GM18867 (cell line): ENCODE results near the gene MAEA.
"Not testable (repeated sequence)": the region's sequence is repeated elsewhere in the genome, so short reads cannot be mapped to it uniquely, and the experiment has no call there.

Source experiments
- ATAC-seq: cut with Tn5 transposase; IDR thresholded peaks from one replicate; pipeline ENCODE4 v1.9.1; 2021; ENCODE audit warnings: mild to moderate bottlenecking, moderate library complexity; ENCODE audit not compliant: unreplicated experiment

The MAEA gene

DNA sequence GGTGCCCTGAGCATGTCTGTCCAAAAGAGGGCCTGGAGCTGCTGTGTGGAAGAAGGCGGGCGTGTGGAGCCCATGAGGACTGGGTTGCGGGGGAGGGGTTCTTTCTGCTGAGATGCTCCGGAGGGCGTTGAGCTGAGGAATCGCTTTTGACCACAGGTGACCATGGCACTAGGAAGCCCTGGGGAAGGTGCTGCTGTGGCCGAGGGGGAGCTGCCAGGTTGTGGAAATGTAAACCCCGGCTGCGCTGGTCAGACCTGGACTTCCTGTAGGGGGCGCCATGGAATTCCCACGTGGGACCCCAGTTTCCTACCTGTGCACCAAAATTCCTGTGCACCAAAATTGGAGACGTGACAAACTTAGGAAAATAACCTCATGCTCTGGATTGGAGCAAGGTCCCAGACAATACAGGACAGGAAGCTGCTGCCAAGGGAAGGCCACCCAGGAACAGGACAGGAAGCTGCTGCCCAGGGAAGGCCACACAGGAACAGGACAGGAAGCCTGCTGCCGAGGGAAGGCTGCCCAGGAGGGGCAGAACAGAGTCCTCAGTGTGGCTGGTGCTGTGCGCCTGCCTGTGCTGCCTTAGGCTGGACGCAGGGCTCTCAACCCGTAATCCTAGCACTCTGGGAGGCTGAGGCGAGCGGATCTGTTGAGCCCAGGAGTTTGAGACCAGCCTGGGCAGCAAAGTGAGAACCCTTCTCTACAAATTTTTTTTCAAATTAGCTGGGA is 29.0 kb downstream of the MAEA start:
- ATAC-seq: no peak

DNA sequence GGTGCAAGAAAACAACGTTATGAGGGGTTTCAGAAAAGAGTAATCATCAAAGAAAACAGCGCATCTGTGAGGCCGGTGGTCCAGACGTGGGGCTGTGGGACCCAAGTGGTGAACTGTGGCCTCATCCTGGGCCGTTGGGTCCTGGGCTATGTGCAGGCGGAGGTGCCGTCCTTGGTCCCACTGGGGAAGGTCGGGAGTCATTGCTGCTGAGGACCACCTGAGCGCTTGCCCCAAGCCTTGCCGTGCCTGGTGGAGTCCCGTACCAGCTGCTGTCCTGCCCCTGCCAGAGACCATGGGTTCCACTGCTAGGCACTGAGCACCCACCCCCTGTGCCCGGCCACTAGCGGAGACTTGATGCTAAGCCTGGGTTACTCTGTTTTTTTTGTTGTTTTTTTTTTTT is 31.8 kb downstream of the MAEA start:
- no peak for ATAC-seq

DNA sequence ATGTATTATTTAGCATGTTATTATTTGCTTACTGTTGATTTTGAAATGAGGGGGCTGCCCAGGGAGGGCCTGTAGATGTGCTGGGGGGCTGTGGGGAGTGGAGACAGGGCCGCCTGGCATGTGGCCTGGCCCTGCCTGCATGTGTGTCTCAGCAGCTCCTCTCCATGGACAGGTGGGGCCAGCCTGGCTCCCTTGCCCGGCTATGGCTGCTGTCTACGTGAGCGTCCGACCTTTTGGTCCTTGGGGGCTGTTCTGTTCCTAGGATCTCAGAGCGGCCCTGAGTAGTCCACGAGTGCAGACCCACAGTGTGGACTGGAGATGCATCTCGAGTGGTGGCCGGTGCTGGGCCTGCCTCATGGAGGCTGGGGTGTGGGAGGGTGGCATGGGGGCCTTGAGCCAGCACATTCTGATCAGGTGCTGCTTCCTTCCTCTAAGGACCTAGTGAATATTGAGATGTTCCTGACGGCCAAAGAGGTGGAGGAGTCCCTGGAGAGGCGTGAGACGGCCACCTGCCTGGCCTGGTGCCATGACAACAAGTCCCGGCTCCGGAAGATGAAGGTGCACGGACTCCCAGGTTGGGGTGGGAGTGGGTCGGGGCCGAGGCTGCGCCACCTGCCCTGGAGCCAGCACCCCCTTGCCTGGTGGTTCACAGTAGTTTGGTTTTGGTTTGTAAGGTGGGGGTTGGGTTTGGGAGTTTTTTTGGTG is 32.4 kb downstream of the MAEA start:
- ATAC-seq: no peak

DNA sequence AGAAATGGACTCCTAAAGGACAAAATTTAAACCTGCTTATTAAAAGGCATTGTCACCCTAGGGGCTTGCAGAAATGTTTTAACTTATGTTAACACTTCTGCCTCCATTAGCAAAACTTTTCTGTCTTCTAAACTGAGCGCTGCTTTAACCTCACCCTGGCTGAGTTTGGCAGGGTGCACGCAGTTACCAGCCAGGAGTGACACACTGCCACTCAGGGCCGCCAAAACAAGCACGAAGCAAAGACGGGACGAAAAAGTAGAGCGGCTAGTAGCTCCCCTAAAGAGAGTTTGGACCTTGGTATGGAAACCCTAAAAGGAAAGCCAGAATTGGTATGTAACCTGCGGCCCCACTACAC is 33.6 kb downstream of the MAEA start:
- ATAC-seq: no peak

DNA sequence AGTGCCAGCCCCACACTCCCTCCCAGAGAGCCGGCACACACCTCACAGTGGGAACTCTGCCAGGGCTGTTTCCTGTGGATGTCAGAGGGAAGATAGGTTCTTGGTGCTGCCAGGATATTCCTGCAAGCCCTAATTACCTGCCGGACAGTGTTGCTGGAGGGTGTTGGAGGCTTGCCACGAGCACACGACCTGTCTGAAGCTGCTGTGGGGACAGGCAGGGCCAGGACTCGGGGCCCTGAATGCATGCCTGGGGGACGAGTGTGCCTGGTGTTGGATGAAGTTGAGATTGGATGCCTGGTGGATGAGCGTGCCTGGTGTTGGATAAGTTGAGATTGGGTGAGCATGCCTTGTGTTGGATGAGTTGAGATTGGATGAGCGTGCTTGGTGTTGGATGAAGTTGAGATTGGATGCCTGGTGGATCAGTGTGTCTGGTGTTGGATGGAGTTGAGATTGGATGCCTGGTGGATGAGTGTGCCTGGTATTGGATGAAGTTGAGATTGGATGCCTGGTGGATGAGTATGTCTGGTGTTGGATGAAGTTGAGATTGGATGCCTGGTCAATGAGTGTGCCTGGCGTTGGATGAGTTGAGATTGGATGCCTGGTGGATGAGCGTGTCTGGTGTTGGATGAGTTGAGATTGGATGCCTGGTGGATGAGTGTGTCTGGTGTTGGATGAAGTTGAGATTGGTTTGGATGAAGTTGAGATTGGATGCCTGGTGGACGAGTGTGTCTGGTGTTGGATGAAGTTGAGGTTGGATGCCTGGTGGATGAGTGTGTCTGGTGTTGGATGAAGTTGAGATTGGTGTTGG is 34.1 kb downstream of the MAEA start:
- no peak for ATAC-seq

DNA sequence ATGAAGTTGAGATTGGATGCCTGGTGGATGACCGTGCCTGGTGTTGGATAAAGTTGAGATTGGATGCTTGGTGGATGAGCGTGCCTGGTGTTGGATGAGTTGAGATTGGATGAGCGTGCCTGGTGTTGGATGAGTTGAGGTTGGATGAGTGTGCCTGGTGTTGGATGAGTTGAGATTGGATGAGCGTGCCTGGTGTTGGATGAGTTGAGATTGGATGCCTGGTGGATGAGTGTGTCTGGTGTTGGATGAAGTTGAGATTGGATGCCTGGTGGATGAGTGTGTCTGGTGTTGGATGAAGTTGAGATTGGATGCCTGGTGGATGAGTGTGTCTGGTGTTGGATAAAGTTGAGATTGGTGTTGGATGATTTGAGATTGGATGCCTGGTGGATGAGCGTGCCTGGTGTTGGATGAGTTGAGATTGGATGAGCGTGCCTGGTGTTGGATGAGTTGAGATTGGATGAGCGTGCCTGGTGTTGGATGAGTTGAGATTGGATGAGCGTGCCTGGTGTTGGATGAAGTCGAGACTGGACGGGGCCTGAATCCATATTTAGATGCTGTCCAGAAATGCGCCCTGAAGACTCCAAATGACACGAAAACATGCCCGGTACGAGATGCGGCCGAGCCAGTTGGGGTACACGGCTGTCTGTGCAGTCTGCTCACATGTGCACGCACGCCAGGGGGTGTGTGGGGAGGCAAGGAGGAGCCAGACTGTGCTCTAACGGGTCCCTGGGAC is 34.9 kb downstream of the MAEA start:
- ATAC-seq: not testable (repeated sequence)

DNA sequence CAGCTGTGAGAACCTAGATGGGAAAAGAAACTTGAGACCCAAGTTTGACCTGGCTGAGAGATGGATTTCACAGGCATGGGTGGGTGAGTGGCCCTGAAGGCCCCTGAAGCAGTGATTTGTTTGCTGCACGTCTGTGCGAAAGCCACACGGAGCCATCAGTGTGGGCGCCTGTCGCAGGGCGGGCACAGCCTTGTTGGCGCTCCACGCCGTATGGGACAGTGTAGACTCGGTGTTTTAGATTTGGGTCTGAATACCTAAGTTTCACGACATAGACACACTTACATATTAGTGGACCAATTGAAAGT is 35.4 kb downstream of the MAEA start:
- ATAC-seq: no peak

DNA sequence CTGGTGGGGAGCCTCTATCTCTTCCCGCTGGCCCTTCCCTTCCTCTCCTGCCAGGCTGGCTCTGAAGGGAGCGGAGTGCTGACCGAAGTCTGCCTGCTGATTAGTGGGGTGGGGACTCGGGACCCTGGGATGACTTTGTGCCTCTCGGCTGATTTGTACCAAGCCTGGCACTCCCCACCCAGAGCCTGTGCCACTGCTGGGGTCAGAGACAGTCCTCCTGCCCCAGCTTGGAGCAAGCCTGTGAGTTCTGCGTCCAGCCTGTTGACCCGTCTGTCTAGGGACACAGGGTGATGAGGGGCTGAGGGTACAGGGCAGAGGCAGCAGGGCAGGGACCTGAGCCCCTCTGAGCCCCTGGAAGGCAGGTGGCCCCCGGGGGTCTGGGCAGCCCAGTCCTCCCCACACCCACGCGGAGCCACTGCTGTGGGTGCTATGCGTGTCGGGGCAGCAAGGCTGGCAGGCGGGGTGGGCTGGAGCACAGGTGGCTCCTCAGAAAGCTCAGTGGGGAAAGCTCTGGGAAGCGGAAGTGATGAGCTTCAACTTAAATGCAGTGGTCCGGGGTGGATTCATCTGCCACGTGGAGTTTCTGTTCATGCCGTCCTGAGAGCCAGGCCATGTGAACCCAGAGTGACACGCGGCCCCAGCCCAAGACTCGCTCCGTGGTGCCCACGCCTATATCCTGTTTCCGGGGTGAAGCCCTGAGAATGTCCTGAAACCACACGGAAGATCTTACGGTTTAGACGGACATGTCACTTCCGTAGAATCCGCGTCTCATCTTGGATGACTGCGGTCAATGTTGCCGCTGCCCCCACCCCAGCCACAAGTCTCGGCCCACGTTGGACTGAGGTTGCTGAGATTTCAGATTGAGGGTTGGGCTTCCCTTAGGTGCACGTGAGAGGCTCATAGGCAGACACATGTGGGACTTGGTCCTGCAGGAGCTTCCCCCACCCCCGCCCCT is 36.3 kb downstream of the MAEA start:
- ATAC-seq: no peak

DNA sequence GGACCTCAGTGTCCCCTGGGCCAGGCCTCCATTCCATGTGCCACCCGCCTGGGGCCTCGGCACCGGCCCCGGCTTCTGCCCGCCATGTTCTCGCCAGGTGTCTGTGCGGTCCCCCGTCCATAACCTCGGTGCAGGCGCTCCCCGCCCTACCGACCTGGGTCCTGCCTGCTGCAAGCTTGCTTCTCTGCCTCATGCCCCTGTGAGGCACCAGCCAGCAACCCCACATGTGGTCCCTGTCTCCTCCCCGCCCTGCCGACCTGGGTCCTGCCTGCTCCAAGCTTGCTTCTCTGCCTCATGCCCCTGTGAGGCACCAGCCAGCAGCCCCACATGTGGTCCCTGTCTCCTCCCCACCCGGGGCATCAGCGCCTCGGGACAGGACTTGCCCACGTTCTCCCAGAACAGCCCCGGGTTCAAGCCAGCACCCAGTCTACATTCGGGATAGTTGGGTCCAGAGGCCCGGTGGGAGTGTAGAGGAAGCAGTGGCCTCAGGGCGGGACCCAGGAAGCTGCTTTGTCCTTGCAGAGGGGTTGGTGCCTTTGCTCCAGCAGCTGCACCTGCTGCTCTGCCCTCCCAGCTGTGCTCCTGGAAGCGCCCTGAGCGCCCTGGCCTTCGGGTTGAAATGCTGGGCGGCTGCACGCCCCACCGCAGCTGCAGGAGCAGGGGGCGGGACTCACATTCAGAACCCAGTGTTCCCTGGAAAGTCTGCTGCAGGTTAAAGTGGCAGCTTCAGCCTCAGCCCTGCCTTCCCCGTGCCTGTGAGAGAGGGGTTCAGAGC is 37.2 kb downstream of the MAEA start:
- no peak for ATAC-seq

DNA sequence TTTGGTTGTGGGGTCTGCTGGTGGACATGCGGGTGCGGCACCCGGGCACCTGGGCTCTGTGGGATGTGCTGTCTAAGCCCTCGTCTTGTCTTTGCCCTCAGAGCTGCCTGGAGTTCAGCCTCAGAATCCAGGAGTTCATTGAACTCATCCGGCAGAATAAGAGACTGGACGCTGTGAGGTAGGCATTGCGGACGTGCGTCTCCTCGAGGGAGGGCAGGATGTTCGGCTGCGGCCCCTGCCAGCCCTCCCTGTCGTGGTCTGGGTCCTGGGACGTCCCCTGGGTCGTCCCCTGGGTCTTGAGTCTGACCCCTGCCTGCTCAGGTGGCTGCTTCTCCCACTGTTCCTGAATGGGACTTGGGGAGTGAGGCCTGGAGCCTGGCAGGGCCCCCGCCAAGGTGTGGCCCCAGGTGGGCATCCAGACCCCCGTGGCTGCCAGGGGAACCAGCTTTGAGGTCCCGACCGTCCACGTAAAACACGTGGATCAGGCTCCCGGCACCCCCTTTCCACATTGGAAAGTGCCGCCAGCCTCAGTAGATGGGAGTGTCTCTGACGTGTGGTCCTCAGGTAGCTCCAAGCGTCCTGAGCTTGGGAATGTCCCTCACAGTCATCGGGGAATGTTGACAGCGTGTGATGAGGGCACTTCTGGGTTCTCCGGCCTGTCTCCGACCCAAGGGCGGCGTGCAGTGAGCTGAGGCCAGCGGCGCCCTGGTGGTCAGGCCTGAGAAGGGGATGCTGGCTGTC is 38.0 kb downstream of the MAEA start:
- ATAC-seq: no peak

DNA sequence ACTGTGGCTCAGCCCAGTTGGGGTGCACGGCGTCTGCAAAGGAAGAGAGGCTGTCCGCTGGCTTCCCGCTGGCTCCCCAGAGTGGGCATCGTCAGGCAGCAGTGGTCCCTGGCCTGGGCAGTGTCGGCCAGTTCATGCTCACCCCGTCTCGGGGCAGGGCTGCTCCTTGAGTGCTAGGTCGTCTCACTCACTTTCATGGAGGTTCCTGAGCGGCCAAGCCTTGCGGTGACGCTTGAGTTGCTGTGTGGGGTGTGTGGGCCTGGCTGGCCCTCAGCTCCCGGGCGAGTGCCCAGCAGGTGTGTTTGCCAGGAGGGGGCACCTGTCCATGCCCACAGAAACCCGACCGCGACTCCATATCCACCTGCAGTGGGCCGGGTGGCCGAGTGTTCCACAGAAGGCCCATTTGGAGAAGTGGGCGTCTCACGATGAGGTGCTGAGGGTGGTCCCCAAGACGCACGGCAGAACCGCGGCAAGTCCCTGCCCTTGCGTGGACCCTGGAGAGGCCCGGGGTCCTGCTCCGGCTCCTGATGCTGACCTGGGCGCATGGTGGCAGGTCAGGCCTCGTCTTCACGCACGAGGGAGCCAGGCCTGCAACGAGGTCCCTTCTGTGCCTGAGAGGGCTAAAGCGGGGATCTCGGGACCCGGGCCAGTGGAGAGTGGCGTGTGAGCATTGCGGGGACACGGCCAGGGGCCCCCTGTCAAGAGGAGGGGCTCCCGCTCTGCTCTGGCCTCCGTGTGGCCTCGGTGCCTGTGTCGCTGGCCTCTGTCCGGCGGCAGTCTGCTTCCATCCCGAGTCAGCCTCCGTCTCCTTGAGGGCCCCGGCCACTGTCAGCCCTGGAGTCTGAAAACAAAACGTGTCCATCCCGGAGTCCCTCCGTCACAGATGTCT is 38.8 kb downstream of the MAEA start:
- no peak for ATAC-seq

DNA sequence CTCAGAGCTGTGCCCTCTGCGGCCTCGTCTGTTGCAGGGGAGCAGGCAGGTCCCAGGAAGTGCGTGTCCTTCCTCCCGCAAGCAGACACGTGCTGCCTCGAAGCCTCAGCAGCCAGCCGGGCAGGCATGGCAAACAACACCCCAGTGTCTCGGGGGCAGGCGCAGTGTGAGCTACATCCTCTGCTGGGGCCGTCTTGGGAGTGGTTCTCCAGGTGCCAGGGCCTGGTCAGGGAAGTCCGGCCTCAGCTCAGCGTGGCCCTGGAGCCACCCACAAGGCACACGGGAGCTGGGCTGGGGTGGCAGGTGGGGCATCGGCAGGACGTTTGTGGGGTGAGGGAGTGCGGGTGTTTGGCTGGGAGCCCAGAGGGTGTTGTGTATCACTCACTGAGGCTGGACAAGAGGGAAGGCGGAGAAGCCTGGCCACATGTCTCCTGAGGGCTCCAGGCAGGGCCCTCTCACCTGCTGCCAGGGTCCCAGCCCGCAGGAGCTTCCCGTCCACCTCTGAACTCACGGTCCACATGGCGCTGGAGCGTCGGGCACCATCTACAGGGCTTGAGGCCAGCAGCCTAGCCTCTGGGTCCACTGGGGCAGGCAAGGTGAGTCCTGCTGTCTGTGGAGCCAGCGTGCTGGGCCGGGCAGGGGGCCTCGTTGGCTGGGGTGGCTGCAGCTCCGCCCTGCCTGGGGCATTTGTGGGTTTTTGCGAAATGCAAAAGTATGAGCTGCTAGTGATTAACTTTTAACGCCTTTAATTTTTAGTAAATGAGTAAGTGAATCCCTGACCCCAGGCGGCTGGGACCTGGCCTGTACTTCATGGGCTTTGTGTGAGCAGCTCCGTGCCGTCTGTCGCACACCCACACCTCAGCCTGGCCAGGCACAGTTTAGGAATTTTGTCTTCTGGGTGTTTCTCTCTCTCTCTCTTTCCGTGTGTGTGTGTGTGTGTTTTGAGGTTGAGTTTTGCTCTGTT is 40.0 kb downstream of the MAEA start:
- ATAC-seq: no peak

DNA sequence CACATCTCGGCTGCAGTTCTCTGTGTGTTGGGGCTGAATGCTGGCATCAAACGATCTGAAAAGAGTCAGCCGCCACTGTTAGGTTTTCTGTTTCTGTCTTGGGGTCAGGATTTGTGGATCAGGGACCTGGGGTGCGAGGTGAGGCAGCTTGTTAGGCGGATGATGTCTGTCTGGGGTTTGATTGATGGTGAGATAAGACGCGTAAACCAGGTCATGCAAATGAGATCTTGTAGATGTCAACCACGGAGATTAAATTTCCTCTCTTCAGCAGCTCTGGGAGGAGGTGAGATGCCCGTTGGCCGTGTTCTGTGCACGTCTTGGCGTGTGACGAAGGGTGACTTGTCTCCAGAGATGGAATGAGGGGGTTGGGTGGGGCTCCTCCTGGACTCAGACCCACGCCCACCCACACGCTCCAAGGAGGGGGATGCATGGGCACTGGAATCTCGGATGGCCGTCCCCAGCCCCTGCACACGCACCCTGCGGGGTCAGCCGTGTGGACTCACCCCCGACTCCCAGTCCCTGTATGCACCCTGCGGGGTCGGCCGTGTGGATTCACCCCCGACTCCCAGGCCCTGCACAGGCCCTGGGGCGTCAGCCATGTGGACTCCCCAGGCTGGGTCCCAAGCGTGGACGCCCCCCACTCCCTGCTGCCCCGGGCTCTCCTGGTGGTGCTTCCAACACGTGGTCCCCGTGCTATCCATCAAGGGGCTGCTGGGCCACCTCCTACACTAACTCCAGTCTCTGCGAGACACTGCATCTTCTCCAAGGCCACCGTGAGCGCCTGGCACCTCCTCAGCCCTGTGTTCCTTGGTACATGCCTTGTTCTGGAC is 41.3 kb downstream of the MAEA start:
- no peak for ATAC-seq

DNA sequence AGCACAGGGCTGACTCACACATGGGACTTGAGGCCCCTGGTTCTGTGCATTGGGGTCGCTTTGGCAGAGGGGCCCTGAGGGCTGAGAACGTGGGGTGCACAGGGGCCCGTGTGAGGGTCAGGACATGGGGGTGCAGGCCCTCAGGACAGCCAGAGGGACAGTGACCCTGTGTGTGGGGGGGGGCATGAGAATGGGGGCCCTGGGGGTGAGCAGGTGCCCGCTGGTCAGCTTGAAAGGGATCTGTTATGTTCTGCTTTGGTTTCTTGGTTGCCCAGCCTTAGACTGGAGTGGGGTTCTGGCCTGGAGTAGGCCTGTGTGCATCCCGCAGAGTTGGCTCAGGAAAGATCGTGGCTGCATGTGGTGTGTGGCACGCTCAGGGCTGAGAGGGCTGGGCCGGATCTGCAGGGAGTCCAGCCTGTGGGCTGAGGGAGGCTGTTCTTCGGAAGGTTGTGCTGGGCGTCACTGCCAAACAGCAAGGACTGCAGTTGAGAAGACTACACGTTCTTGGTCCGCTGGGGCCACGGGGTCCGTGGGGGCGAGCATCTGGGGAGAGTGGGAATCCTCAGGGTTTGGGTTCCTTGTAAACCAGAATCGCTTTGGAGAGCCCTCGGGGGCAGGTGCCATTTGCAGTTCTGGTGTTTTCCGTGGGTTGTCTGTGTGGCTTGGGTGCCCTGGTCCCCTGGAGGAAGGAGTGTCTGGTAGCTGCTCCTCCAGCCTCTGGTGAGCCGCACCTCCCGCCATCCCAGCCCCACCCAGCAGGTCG is 42.1 kb downstream of the MAEA start:
- ATAC-seq: no peak

DNA sequence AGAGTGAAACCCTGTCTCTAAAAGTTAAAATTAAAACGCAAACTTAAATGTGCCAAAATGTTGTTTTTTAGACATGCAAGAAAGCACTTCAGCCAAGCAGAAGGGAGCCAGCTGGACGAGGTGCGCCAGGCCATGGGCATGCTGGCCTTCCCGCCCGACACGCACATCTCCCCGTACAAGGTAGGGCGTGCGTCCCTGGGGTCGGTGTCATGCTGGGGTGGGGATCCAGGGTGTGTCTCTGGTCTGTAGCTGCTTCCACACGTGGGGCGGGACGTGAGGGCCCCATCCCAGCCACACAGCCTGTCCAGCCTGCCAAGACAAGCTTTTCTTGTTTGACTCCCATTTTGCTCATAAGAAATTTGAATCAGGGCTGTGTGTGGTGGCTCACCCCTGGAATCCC is 43.0 kb downstream of the MAEA start:
- ATAC-seq: no peak
